HepG2 (cell line): Measurements from ENCODE around the gene PPP1R1B. TPM values are rescaled to one million over a fixed set of nuclear protein-coding genes. Genes with fewer than 3 reads are reported as not detected.
A peak's percentile ranks its signal among the peaks of the same experiment; 100 is the strongest.

Experiments
- BRCA1 ChIP-seq: sonication (generic); formaldehyde crosslinking; IDR thresholded peaks from 2 replicates; pipeline ENCODE4 v1.4.0; 2020; ENCODE audit warnings: missing genetic modification reagents
- CEBPB ChIP-seq: IDR thresholded peaks from 2 replicates; pipeline ENCODE4 v1.6.1; 2011; ENCODE audit warnings: low read depth, low read length, improper control_type of control experiment, borderline replicate concordance
- ELF1 ChIP-seq: sonication (generic); formaldehyde crosslinking; IDR thresholded peaks from 2 replicates; pipeline ENCODE4 v1.4.0; 2020; ENCODE audit warnings: missing genetic modification reagents
- FOXK1 ChIP-seq: sonication (generic); formaldehyde crosslinking; IDR thresholded peaks from 2 replicates; pipeline ENCODE4 v1.4.0; 2020; ENCODE audit warnings: low read depth, missing genetic modification reagents, borderline replicate concordance
- HNF4G ChIP-seq, 2 experiments: sonication (generic) in 1 of 2; formaldehyde crosslinking in 1 of 2; IDR thresholded peaks; 2 replicates each; pipeline versions ENCODE4 v1.4.0 to v1.6.1; 2011 to 2020; ENCODE audit warnings: borderline replicate concordance in 2 of 2, low read depth in 2 of 2, mild to moderate bottlenecking in 2 of 2, low read length in 1 of 2, missing genetic modification reagents in 1 of 2, moderate library complexity in 1 of 2
- HOXD1 ChIP-seq: sonication (generic); formaldehyde crosslinking; IDR thresholded peaks from 2 replicates; pipeline ENCODE4 v1.5.0; 2020; ENCODE audit warnings: missing genetic modification reagents
- NCOA5 ChIP-seq: sonication (generic); formaldehyde crosslinking; IDR thresholded peaks from 2 replicates; pipeline ENCODE4 v1.4.0; 2020; ENCODE audit warnings: missing genetic modification reagents
- NKX3-1 ChIP-seq: sonication (generic); formaldehyde crosslinking; IDR thresholded peaks from 2 replicates; pipeline ENCODE4 v1.5.0; 2020; ENCODE audit warnings: missing genetic modification reagents
- REPIN1 ChIP-seq: sonication (generic); formaldehyde crosslinking; IDR thresholded peaks from 2 replicates; pipeline ENCODE4 v1.8.0; 2022; ENCODE audit warnings: missing genetic modification reagents, low read depth, mild to moderate bottlenecking, borderline replicate concordance
- SALL1 ChIP-seq: sonication (generic); formaldehyde crosslinking; IDR thresholded peaks from 2 replicates; pipeline ENCODE4 v1.8.0; 2022; ENCODE audit warnings: mild to moderate bottlenecking, missing genetic modification reagents
- SATB2 ChIP-seq: sonication (generic); formaldehyde crosslinking; IDR thresholded peaks from 2 replicates; pipeline ENCODE4 v1.5.0; 2020; ENCODE audit warnings: missing genetic modification reagents
- ZNF703 ChIP-seq: sonication (generic); formaldehyde crosslinking; IDR thresholded peaks from 2 replicates; pipeline ENCODE4 v1.5.1; 2020; ENCODE audit warnings: missing genetic modification reagents, mild to moderate bottlenecking, moderate library complexity, borderline replicate concordance
- ZNF75D ChIP-seq: sonication (generic); formaldehyde crosslinking; IDR thresholded peaks from 2 replicates; pipeline ENCODE4 v1.8.1; 2023; ENCODE audit warnings: missing genetic modification reagents, mild to moderate bottlenecking, borderline replicate concordance
- polyA plus RNA-seq, 8 experiments: library from polyadenylated mRNA; depleted of rRNA in 3 of 8; stranded (reverse) in 7 of 8; unstranded in 1 of 8; fragments of >200 nt; fragmentation: Illumina TruSeq in 4 of 8; extraction: Trizol in 4 of 8; gene quantifications; 2 replicates each; pipeline versions ENCODE4 v1.2.1 to v1.2.3, GENCODE V29; 2011 to 2016; ENCODE audit warnings: low read depth in 4 of 8, missing spikeins in 1 of 8, mixed read lengths in 1 of 8; ENCODE audit not compliant: insufficient read depth in 1 of 8
- total RNA-seq, 5 experiments: library from RNA; depleted of rRNA; stranded (reverse); fragments of >200 nt; fragmentation: Illumina TruSeq; extraction: Trizol; gene quantifications; 2 replicates each; pipeline ENCODE4 v1.2.3, GENCODE V29; 2016; ENCODE audit warnings: low read depth in 1 of 5
- TF ChIP-seq, protein P1 (sequence below): sonication (generic); formaldehyde crosslinking; IDR thresholded peaks from 2 replicates; pipeline ENCODE4 v1.5.1; 2020; ENCODE audit warnings: missing genetic modification reagents, mild to moderate bottlenecking, borderline replicate concordance
- TF ChIP-seq, protein P2 (sequence below): conservative IDR thresholded peaks from 2 replicates; pipeline ENCODE4 v1.6.1; 2018; ENCODE audit warnings: missing genetic modification reagents
- TF ChIP-seq, protein P3 (sequence below): IDR thresholded peaks from 2 replicates; pipeline ENCODE4 v1.6.1; 2016; ENCODE audit warnings: low read depth
- TF ChIP-seq, protein P4 (sequence below): sonication (generic); formaldehyde crosslinking; IDR thresholded peaks from 2 replicates; pipeline ENCODE4 v1.4.0; 2020; ENCODE audit warnings: missing genetic modification reagents
- TF ChIP-seq, protein P5 (sequence below): sonication (generic); formaldehyde crosslinking; IDR thresholded peaks from 2 replicates; pipeline ENCODE4 v1.8.0; 2022; ENCODE audit warnings: missing genetic modification reagents, mild to moderate bottlenecking, borderline replicate concordance
- TF ChIP-seq, protein P6 (sequence below): IDR thresholded peaks from 2 replicates; pipeline ENCODE4 v1.6.1; 2018; ENCODE audit warnings: missing genetic modification reagents, mild to moderate bottlenecking, missing compliant biosample characterization

PPP1R1B gene
- total and polyA plus RNA-seq, 2 of the 13 experiments (the other 11 are each of a cell fraction or from before 2014, with no cell fraction given): 0.08 TPM; not detected in 1

DNA sequence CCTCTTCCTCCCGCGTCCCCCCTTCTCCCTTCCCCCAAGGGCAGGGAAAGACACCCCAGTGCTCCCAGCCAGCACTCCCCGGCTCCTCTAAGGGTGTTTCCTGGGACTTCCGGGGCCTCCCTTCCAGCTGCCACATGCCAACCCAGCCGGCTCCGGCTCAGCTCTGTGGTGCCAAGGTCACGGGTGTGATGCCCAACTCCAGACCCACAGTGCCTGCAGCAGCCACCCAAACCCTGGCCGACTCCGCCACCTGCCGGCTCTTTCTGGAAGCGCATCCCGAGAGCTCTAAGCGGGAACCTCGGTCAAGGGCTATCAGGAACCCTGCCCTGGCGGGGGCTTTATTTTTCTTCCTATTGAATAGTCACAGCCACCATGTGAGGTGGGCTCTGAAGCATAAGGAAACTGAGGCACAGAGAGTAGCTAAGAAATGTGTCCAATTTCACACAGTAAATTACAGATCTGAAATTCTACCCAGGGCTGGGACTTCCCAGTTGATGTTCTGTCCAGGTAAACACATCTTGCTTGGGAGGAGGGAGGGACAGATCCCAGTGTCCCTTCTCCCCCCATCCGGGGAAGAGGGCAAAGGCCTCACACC is 3.3 kb upstream of the PPP1R1B start (continued):
- TF ChIP-seq, protein P1, sequence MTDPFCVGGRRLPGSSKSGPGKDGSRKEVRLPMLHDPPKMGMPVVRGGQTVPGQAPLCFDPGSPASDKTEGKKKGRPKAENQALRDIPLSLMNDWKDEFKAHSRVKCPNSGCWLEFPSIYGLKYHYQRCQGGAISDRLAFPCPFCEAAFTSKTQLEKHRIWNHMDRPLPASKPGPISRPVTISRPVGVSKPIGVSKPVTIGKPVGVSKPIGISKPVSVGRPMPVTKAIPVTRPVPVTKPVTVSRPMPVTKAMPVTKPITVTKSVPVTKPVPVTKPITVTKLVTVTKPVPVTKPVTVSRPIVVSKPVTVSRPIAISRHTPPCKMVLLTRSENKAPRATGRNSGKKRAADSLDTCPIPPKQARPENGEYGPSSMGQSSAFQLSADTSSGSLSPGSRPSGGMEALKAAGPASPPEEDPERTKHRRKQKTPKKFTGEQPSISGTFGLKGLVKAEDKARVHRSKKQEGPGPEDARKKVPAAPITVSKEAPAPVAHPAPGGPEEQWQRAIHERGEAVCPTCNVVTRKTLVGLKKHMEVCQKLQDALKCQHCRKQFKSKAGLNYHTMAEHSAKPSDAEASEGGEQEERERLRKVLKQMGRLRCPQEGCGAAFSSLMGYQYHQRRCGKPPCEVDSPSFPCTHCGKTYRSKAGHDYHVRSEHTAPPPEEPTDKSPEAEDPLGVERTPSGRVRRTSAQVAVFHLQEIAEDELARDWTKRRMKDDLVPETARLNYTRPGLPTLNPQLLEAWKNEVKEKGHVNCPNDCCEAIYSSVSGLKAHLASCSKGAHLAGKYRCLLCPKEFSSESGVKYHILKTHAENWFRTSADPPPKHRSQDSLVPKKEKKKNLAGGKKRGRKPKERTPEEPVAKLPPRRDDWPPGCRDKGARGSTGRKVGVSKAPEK: no peak
- TF ChIP-seq, protein P2, sequence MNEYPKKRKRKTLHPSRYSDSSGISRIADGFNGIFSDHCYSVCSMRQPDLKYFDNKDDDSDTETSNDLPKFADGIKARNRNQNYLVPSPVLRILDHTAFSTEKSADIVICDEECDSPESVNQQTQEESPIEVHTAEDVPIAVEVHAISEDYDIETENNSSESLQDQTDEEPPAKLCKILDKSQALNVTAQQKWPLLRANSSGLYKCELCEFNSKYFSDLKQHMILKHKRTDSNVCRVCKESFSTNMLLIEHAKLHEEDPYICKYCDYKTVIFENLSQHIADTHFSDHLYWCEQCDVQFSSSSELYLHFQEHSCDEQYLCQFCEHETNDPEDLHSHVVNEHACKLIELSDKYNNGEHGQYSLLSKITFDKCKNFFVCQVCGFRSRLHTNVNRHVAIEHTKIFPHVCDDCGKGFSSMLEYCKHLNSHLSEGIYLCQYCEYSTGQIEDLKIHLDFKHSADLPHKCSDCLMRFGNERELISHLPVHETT: no peak
- TF ChIP-seq SATB2 (CRISPR knock-in tag) (no peak), HNF4G (IDR thresholded peaks at IDR 0.05; ENCODE audit: borderline replicate concordance, low read depth, low read length) (no peak), HNF4G (CRISPR knock-in tag; IDR thresholded peaks at IDR 0.05; ENCODE audit: borderline replicate concordance, low read depth) (no peak), BRCA1 (CRISPR knock-in tag) (no peak), ELF1 (peak; percentile 36; the same call in 1 of the 2 replicates), REPIN1 (CRISPR knock-in tag) (no peak), ZNF75D (no peak), NCOA5 (no peak), FOXK1 (CRISPR knock-in tag) (no peak), NKX3-1 (CRISPR knock-in tag) (no peak), SALL1 (CRISPR knock-in tag) (no peak), HOXD1 (CRISPR knock-in tag) (no peak), ZNF703 (CRISPR knock-in tag) (no peak), CEBPB (no peak)
- TF ChIP-seq, protein P3, sequence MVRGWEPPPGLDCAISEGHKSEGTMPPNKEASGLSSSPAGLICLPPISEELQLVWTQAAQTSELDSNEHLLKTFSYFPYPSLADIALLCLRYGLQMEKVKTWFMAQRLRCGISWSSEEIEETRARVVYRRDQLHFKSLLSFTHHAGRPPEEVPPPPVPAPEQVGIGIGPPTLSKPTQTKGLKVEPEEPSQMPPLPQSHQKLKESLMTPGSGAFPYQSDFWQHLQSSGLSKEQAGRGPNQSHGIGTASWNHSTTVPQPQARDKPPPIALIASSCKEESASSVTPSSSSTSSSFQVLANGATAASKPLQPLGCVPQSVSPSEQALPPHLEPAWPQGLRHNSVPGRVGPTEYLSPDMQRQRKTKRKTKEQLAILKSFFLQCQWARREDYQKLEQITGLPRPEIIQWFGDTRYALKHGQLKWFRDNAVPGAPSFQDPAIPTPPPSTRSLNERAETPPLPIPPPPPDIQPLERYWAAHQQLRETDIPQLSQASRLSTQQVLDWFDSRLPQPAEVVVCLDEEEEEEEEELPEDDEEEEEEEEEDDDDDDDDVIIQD (CRISPR knock-in tag): no peak
- TF ChIP-seq, protein P4, sequence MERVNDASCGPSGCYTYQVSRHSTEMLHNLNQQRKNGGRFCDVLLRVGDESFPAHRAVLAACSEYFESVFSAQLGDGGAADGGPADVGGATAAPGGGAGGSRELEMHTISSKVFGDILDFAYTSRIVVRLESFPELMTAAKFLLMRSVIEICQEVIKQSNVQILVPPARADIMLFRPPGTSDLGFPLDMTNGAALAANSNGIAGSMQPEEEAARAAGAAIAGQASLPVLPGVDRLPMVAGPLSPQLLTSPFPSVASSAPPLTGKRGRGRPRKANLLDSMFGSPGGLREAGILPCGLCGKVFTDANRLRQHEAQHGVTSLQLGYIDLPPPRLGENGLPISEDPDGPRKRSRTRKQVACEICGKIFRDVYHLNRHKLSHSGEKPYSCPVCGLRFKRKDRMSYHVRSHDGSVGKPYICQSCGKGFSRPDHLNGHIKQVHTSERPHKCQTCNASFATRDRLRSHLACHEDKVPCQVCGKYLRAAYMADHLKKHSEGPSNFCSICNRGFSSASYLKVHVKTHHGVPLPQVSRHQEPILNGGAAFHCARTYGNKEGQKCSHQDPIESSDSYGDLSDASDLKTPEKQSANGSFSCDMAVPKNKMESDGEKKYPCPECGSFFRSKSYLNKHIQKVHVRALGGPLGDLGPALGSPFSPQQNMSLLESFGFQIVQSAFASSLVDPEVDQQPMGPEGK (CRISPR knock-in tag): peak; percentile 48; the same call in 1 of the 2 replicates
- TF ChIP-seq, protein P5, sequence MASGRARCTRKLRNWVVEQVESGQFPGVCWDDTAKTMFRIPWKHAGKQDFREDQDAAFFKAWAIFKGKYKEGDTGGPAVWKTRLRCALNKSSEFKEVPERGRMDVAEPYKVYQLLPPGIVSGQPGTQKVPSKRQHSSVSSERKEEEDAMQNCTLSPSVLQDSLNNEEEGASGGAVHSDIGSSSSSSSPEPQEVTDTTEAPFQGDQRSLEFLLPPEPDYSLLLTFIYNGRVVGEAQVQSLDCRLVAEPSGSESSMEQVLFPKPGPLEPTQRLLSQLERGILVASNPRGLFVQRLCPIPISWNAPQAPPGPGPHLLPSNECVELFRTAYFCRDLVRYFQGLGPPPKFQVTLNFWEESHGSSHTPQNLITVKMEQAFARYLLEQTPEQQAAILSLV (CRISPR knock-in tag): no peak
- TF ChIP-seq, protein P6, sequence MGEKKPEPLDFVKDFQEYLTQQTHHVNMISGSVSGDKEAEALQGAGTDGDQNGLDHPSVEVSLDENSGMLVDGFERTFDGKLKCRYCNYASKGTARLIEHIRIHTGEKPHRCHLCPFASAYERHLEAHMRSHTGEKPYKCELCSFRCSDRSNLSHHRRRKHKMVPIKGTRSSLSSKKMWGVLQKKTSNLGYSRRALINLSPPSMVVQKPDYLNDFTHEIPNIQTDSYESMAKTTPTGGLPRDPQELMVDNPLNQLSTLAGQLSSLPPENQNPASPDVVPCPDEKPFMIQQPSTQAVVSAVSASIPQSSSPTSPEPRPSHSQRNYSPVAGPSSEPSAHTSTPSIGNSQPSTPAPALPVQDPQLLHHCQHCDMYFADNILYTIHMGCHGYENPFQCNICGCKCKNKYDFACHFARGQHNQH (CRISPR knock-in tag): 0 out of 2 replicates have a peak, but pooled peaks have one; percentile 27
